HG02623 (cell line): ENCODE measurements around the gene ATXN7L1.
"Not testable (repeated sequence)": the region's sequence is repeated elsewhere in the genome, so short reads cannot be mapped to it uniquely, and the experiment has no call there.

Experiments
- ATAC-seq: cut with Tn5 transposase; IDR thresholded peaks from one replicate; pipeline ENCODE4 v1.9.1; 2021; ENCODE audit warnings: moderate library complexity; ENCODE audit not compliant: unreplicated experiment

The ATXN7L1 gene

GRCh38 chr7:105861224-105861623 is 15.2 kb downstream of the ATXN7L1 start:
- no peak for ATAC-seq

GRCh38 chr7:105860793-105861192 is 15.6 kb downstream of the ATXN7L1 start:
- ATAC-seq, result no peak

- ATAC-seq, result no peak
Measured at GRCh38 chr7:105857009-105857952, 19.1 kb downstream of the ATXN7L1 start.

- no peak for ATAC-seq
Measured at GRCh38 chr7:105854498-105854897, 21.9 kb downstream of the ATXN7L1 start.

DNA sequence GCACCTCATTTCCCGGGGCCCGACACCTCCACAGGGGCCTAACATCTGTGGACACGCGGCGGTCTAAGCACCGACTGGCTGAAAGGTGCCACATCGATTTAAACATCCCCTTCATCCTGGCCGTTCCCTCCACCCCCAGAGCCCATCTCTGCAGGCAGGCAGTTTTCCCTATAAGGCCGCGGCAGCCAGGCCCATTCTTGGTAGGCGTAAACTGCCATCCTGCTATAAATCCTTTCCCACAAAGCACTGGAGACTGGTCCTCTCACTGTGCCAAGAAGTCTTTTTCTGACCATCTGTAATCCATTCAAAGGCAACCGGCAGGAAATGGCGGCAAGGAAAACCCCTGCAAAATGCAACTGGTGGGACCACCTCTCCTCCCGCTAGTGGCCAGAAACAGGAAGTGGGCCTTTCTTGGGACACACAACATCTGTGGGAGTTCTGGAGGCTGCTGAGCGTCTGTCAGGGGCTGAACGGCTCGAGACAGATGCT is 22.4 kb downstream of the ATXN7L1 start:
- no peak for ATAC-seq

DNA sequence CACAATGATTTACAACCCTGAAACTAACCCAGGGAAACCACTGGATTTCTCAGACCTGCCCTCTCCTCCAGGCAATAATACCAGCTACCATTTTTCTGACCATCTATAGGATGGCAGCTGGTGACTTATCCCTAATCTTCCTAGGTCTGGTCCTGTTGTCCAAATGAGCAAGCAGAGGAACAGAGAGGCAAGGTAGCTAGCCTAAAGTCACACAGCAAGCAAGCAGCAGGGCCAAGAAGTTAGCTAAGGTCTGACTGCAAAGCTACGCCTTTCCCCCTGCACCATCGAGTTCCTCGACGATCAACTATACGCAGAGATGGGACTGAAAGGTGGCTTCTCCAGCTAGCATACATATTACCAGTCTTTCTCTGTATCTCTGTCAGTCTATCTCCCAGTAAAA is 25.3 kb downstream of the ATXN7L1 start:
- ATAC-seq, result no peak

GRCh38 chr7:105849122-105849855 is 27.1 kb downstream of the ATXN7L1 start:
- ATAC-seq, result no peak

GRCh38 chr7:105846404-105846803 is 30.0 kb downstream of the ATXN7L1 start:
- ATAC-seq, result no peak

DNA sequence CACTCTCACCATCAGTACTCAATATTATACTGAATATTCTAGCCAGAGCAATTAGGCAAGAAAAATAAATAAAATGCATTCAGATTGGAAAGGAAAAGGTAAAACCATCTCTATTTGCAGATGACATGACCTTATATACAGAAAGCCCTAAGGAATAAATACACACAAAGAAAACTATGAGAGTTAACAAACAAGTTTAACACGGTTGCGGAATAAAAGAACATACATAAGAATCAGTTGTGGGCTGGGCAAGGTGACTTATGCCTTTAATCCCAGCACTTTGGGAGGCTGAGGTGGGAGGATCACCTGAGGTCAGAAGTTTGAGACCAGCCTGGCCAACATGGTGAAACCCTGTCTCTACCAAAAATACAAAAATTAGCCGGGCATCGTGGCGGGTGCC is 31.7 kb downstream of the ATXN7L1 start:
- not testable (repeated sequence) for ATAC-seq

DNA sequence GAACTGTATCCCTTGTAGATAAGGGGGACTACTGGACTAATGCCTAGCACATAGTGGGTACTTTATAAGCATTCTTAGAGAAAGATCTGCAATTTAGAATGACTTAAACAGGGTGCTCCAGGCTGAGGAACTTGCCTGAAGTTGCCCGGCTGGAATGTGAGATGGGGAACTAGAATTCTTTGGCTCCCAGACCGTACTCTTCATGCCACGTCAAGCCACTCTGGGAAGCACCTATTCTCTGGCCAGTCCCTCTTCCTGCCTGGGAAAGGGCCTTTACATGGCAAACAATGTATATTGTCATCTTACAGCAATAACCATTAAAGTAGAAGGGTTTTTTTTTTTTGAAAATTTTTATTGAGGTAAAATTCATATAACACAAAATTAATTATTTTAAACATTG is 34.5 kb downstream of the ATXN7L1 start:
- ATAC-seq, result no peak

GRCh38 chr7:105840981-105841749 is 35.2 kb downstream of the ATXN7L1 start:
- no peak for ATAC-seq

GRCh38 chr7:105839266-105839665 is 37.1 kb downstream of the ATXN7L1 start:
- no peak for ATAC-seq

DNA sequence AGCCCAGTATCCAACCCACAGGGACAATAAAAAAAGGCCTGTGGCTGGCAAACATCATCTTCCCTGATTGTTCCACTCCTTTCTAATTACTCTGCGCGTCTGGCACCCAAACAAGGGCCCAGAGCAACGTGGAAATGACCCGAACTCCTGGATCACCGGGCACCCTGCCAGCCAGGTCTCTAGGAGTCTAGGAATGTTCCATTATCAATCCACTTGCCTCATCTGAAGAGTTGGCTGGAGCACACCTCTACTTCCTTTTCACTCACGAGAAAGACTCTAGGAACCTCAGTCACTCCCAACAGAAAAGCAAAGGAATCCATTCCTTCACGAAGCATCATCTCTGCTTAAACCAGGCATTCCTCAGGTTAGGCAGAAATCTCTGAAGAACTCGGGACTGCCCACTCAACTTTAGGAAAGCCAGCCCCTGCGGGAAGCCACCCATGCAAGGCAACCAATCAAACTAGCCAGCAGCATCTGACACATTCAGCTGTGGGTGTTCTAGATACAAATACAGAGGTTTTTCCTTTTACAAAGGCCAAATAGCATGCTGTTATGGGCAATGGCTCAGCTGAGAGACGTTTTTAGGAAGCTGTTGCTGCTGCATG is 37.7 kb downstream of the ATXN7L1 start:
- ATAC-seq, result no peak

DNA sequence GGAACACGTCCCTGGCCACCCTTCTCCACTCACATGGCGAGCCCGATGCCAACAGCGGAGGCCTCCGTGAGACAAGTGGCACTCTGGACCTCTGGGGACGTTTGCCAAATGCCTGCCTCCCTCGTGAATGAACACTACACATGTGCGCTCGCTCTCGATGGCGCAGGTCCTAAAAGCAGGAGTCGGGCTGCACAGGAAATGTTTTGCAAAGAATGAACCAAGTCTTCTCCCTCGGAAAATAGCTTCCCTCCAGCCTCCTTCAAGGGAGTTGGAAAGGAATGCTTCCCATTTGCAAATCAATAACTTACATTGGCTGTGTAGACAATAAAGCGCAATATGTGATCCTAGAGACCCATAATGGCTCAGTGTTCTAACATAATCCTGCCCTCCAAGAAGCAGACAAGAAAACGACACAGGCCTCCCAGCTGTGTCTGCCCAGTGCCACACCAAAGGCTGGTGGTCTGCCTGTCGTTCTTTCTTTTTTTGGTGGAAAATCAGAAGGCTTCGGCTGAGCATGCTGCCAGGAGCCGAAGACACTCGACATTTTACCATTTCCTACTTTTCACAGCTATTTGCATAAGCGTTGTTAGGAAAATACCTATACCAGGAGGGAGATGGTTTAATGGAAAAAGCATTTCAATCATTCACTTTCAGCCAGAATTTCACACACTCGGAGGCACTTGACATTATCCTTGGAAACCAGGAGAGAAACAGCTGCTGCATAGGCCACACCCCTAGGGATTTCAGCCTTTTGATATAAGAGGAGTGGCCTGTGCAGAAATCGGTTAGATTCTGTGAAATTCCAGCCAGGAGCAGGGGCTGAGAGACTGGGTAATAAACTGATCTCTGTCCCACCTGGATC is 38.4 kb downstream of the ATXN7L1 start:
- ATAC-seq, result no peak

DNA sequence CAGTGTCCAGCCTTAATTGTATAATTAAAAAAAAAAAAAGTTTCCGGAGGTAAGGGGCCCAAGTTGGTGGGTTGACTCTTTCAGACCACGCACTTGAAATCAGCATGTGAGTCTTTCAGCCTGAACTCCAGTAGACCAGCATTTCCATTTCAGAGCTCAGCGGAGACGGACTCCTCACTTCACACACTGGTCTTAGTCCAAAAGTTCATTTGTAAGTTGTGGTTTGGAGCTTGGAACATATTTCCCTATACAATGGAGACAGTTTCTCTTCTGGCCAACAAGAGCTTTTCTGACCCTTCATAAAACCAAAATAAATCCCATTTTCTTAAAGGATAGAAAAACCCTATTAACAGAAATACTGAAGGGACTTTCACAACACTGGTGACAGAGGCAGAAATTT is 41.0 kb downstream of the ATXN7L1 start:
- no peak for ATAC-seq

DNA sequence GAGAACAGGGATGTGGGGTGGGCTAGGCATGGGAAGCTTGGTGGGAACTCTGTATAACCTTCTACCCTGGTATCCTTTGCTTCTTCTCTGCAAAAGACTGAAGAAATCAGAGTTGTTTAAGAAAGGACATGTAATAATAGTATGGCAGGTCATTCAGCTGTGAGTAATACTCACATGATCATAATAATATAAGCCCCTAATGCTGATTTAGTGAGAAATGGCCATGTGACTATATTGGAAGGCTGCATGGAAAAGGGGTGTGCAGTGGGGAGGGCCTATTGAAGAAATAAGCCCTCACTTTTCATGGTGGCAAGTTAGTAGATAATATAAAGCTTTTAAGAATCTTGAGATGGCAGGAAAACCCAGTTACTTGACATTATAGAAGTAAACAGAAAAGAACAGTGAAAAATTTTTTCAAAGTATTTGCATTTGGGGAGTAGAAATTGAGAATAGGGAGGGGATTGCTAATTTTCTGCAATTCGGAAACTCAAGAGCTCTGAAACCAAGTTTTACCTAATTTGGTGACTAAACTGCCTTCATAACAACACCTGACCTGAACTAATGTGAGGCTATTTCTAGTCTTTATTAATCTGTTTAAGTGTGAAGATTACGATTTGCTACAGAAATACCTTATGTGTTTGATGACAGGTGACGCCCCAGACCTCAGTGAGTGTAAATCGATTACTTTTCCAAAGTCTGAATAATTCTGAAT is 44.4 kb downstream of the ATXN7L1 start:
- ATAC-seq, result no peak

DNA sequence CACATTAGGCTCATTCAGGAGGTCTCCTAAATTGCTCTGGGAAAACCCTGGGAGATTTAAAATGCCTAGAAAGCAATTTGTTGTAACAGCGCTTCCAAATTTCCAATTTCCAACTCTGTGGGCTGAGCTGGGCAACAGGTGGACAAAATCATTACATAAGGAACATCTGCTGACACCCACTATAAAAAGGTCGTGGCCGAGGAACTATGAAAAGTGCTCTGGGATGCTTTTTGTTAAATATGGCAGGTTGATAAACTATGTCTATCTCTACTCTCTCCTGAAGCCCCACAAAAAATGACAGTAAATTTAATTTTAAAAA is 45.1 kb downstream of the ATXN7L1 start:
- ATAC-seq, result no peak

DNA sequence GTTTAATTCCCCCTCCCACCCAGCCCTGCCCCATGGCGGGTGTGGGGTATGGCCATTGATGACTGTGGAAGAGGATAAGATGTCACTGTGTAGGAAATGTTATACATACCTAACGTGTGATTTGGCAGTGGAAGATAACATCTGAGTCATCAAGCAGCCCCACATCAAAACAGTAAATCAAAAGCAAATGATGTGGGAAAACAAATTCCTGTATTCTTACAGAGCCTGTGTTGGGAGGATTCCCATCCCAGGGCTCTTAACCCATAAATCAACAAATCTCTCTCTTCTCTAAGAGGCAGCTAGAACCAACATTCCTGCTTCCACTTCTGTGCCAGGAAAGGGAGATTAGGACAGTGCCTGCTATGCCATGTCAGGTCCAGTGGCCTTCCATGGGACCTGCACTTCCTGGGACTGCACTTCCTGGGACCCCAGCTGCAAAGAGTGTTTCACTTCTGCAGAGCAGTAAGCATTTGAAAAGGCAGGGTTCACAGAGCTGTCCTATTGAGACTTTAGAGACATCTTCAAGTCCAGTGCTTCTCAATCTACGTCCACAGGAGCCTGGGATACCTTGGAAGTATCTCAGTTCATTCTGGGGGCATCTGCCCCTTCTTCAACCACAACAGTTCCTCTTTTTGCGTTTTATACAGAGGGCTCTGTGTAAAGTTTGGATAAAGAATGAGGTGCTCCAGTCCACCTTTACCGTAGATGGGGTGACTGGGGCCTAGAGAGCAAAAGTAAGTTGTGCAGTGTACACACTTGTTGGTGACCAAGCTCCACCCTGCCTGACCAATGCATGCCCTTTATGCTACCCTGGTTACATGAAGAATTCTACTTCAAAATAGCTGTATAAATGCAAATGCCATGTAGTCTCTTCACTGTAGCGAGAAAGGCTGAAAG is 45.7 kb downstream of the ATXN7L1 start:
- ATAC-seq, result no peak
